Chondrocyte (in vitro differentiated cells): Measurements from ENCODE around the gene PDZD7. TPM values are rescaled to one million over a fixed set of nuclear protein-coding genes. Genes with fewer than 3 reads are reported as not detected.
A peak's percentile ranks its signal among the peaks of the same experiment; 100 is the strongest.

Experiments
- DNase-seq: peaks from one replicate; pipeline ENCODE4 v3.0.0; 2021; ENCODE audit warnings: mixed read lengths, low spot score
- H3K27ac Mint-ChIP-seq: one replicate; pipeline ENCODE4 v1.8.0; 2021; ENCODE audit warnings: mild to moderate bottlenecking, moderate library complexity, mixed read lengths; ENCODE audit not compliant: unreplicated experiment
- H3K27me3 Mint-ChIP-seq: 2 replicates; pipeline ENCODE4 v1.8.0; 2021; ENCODE audit warnings: low read depth, mixed read lengths
- H3K36me3 Mint-ChIP-seq: 2 replicates; pipeline ENCODE4 v1.8.0; 2021; ENCODE audit warnings: low read depth, mixed read lengths
- H3K4me1 Mint-ChIP-seq: 2 replicates; pipeline ENCODE4 v1.8.0; 2021; ENCODE audit warnings: low read depth, mild to moderate bottlenecking, mixed read lengths
- H3K4me3 Mint-ChIP-seq: one replicate; pipeline ENCODE4 v1.8.0; 2021; ENCODE audit warnings: mild to moderate bottlenecking, moderate library complexity, mixed read lengths; ENCODE audit not compliant: unreplicated experiment
- H3K9me3 Mint-ChIP-seq: 2 replicates; pipeline ENCODE4 v1.8.0; 2021; ENCODE audit warnings: low read depth, mixed read lengths
- total RNA-seq: library from RNA; stranded (reverse); gene quantifications from 3 replicates; pipeline ENCODE4 v1.2.1, GENCODE V29; 2021
- TF ChIP-seq, protein P1 (sequence below): fragments of 200-600 bp; sonication (generic); IDR thresholded peaks from 2 replicates; pipeline ENCODE4 v1.5.0; 2021; ENCODE audit warnings: antibody characterized with exemption, mild to moderate bottlenecking, moderate library complexity

The PDZD7 gene
- total RNA-seq, 1 donor from 2014 or later = 1.8 TPM

DNA sequence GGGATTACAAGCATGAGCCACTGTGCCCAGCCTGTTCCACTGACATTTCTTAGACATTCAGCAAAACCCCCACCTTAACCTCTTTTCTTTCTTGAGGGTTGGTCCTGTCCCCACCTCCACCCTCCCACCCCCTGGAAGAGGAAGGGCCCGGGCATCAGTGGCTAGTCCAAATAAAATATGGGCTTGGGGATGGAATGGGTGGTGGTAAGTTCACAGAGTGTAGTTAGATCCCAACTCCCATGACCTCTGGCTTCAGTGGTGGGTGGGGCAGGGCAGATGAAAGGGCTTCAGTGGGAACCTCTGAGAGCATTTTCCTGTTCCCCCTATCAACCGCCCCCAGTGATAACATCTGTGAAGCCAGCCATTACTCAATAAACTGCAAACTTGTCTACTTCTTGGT is 9.9 kb upstream of the PDZD7 start:
- H3K4me3 Mint-ChIP-seq = no peak overlapping the region
- TF ChIP-seq, protein P1, sequence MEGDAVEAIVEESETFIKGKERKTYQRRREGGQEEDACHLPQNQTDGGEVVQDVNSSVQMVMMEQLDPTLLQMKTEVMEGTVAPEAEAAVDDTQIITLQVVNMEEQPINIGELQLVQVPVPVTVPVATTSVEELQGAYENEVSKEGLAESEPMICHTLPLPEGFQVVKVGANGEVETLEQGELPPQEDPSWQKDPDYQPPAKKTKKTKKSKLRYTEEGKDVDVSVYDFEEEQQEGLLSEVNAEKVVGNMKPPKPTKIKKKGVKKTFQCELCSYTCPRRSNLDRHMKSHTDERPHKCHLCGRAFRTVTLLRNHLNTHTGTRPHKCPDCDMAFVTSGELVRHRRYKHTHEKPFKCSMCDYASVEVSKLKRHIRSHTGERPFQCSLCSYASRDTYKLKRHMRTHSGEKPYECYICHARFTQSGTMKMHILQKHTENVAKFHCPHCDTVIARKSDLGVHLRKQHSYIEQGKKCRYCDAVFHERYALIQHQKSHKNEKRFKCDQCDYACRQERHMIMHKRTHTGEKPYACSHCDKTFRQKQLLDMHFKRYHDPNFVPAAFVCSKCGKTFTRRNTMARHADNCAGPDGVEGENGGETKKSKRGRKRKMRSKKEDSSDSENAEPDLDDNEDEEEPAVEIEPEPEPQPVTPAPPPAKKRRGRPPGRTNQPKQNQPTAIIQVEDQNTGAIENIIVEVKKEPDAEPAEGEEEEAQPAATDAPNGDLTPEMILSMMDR = no peak
- no peak for DNase-seq
- H3K36me3 Mint-ChIP-seq = peaks cover 22% of the 10 kb centered on the region
- peak overlapping the region; percentile 73 for H3K27ac Mint-ChIP-seq
- no peaks in the 10 kb centered on the region for H3K9me3 Mint-ChIP-seq
- H3K4me1 Mint-ChIP-seq = peaks cover 26% of the 10 kb centered on the region
- no peaks in the 10 kb centered on the region for H3K27me3 Mint-ChIP-seq

DNA sequence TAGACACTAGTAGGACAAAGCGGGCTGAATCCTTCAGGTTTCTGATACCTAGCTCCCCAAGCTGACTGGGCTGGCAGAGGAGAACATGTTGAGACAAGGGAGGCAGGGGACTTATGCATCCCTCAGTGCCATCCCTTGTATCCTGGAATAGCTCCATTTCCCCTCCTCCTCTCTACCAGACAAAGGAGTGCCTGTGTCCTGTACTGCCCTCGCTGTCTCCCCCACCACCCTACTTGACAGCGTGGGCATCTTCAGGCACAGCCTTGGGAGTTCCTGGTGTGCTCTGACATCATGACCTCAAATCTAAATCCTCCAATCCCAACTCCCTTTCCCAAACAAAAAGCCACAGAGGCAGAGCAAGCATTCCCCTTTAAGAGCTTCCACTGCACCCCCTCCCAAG is 9.1 kb upstream of the PDZD7 start:
- Mint-ChIP-seq H3K27me3 (no peaks in the 10 kb centered on the region), H3K27ac (peak overlapping the region; percentile 83), H3K4me3 (no peak overlapping the region), H3K36me3 (peaks cover 22% of the 10 kb centered on the region), H3K9me3 (no peaks in the 10 kb centered on the region), H3K4me1 (peaks cover 26% of the 10 kb centered on the region)
- no peak for DNase-seq
- TF ChIP-seq, protein P1 = no peak

DNA sequence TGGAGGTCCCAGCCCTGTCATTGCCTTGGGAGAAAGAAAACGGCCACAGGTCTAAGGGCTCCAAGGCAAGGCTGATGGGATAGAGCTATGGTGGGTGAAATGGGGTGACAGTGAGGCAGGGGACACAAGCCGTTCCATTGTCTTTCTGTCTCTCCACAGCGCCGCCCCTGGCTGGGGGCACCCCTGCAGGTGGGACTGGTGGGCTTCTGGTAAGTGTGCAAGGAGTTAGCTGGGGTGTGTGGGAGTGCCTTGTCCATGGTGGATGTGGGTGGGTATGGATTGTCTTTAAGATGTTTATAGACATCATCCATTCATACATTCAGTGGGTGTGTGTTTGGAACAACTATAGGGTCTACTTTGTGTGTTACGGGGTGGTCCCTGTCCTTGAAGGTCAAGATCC is 7.6 kb upstream of the PDZD7 start:
- H3K27me3 Mint-ChIP-seq = no peaks in the 10 kb centered on the region

DNA sequence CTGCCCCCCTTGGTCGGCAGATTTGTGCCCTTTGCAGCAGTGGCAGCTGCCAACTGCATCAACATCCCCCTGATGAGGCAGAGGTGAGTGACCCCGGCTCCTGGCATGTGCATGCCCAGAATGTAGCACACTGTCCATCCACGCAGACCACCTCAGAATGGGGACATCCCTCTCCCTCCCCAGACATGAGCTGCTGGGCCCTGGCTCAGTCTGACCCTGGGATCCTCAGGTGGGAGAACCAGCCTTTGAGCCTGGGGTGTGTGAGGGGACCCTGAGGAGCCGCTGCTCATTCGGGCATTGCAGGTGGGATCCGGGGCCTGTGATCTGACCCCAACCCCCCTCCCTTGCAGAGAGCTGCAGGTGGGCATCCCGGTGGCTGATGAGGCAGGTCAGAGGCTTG is 5.8 kb upstream of the PDZD7 start:
- Mint-ChIP-seq H3K9me3 (no peaks in the 10 kb centered on the region), H3K4me3 (no peak overlapping the region), H3K4me1 (peaks cover 33% of the 10 kb centered on the region), H3K27ac (no peak overlapping the region), H3K27me3 (no peaks in the 10 kb centered on the region), H3K36me3 (peaks cover 22% of the 10 kb centered on the region)
- TF ChIP-seq, protein P1 = no peak
- no peak for DNase-seq

More for the DNA sequence above, 7.6 kb upstream of the PDZD7 start:
- Mint-ChIP-seq H3K4me3 (no peak overlapping the region), H3K27ac (peak overlapping the region; percentile 4), H3K36me3 (peaks cover 22% of the 10 kb centered on the region), H3K9me3 (no peaks in the 10 kb centered on the region), H3K4me1 (peaks cover 36% of the 10 kb centered on the region)
- TF ChIP-seq, protein P1 = no peak
- no peak for DNase-seq

DNA sequence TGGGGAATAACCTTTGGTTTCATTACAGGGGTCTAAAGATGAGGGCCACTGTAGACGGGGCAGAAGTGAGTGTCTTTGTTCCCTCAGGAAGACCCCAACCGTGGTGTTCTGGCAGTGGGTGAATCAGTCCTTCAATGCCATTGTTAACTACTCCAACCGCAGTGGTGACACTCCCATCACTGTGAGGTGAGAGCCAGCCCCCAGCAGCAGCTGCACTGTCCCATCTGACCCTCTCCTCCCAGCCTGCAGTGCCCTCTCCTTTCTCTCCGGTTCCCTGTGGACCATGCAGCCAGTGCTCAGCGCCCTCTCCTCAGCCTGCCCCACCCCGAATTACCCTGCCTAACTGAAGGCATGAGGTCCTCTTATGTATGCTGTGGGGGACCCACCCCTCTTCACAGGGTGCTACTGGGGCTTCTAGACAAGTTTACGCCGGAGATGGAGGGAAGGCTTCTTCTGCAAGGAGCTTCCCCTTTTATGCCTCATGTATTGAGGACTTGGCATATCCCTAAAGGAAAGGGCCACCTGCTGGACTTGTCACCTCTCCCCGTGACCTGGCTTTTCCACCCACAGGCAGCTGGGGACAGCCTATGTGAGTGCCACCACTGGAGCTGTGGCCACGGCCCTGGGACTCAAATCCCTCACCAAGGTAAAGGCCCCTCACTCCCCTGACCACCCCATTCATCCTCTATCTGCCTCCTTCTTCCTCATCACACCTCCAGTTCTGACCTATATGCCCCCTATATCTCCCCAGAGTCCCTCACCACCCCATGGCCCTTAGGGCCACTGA is 5.2 kb upstream of the PDZD7 start:
- Mint-ChIP-seq H3K27me3 (no peaks in the 10 kb centered on the region), H3K4me1 (peaks cover 32% of the 10 kb centered on the region), H3K27ac (no peak overlapping the region), H3K36me3 (peaks cover 22% of the 10 kb centered on the region), H3K4me3 (no peak overlapping the region), H3K9me3 (no peaks in the 10 kb centered on the region)
- no peak for DNase-seq
- TF ChIP-seq, protein P1 = no peak
